ENCODE results near the gene SLC1A7. TPM values are rescaled to one million over a fixed set of nuclear protein-coding genes. Genes with fewer than 3 reads are reported as not detected.
A peak's percentile ranks its signal among the peaks of the same experiment; 100 is the strongest.

SLC1A7 gene
- total RNA-seq, 1 donor from 2014 or later: not detected

GRCh38 chr1:53174971-53175913, 32.8 kb upstream of the SLC1A7 start:
- peaks cover 30% of the 10 kb centered on the region for H3K4me1 Mint-ChIP-seq
- Histone ChIP-seq H2AFZ (replicated peaks) (no peak overlapping the region), H3F3A (ENCODE audit: low read depth) (no peaks in the 10 kb centered on the region), H3K9ac (no peak overlapping the region), H3K9me3 (ENCODE audit: low read depth) (no peaks in the 10 kb centered on the region), H4K20me1 (ENCODE audit: low read depth) (no peaks in the 10 kb centered on the region), H3K4me2 (no peak overlapping the region), H3K4me1 (peaks cover 7% of the 10 kb centered on the region), H3K27me3 (no peaks in the 10 kb centered on the region), H3K27ac (no peak overlapping the region), H3K79me2 (ENCODE audit: low read depth) (no peaks in the 10 kb centered on the region), H3K36me3 (no peaks in the 10 kb centered on the region), H3K4me3 (no peak overlapping the region)
- H3K9me3 Mint-ChIP-seq: no peaks in the 10 kb centered on the region
- no peak for TF ChIP-seq EZH2 (IDR thresholded peaks at IDR 0.05)
- TF ChIP-seq EZH2phosphoT487 (IDR thresholded peaks at IDR 0.05): no peak
- TF ChIP-seq CTCF (IDR thresholded peaks at IDR 0.05): no peak
- no peaks in the 10 kb centered on the region for H3K36me3 Mint-ChIP-seq
- H3K4me3 Mint-ChIP-seq: no peak overlapping the region
- H3K27me3 Mint-ChIP-seq (ENCODE audit: insufficient read depth, low read depth): no peaks in the 10 kb centered on the region
- no peak for DNase-seq (ENCODE audit: low spot score)
- H3K27ac Mint-ChIP-seq: peak overlapping the region; percentile 22

- H3K27me3 Mint-ChIP-seq (ENCODE audit: insufficient read depth, low read depth): no peaks in the 10 kb centered on the region
Measured at GRCh38 chr1:53172426-53173128, 30.1 kb upstream of the SLC1A7 start.

GRCh38 chr1:53166912-53167311, 24.5 kb upstream of the SLC1A7 start:
- H3K4me2 ChIP-seq: no peak overlapping the region
- TF ChIP-seq CTCF (IDR thresholded peaks at IDR 0.05) (no peak), EZH2 (IDR thresholded peaks at IDR 0.05) (no peak), EZH2phosphoT487 (IDR thresholded peaks at IDR 0.05) (no peak)
- H3K9ac ChIP-seq: no peak overlapping the region
- no peak overlapping the region for H3K4me3 Mint-ChIP-seq
- H3K27ac Mint-ChIP-seq: no peak overlapping the region
- no peaks in the 10 kb centered on the region for H3K27me3 ChIP-seq
- no peaks in the 10 kb centered on the region for H3K36me3 Mint-ChIP-seq
- no peaks in the 10 kb centered on the region for H3K9me3 Mint-ChIP-seq
- no peak for DNase-seq (ENCODE audit: low spot score)
- H4K20me1 ChIP-seq (ENCODE audit: low read depth): no peaks in the 10 kb centered on the region
- no peaks in the 10 kb centered on the region for H3K36me3 ChIP-seq
- H3K4me3 ChIP-seq: no peak overlapping the region
- no peaks in the 10 kb centered on the region for H3F3A ChIP-seq (ENCODE audit: low read depth)
- peaks cover 2% of the 10 kb centered on the region for H3K27me3 Mint-ChIP-seq (ENCODE audit: insufficient read depth, low read depth)
- H3K27ac ChIP-seq: no peak overlapping the region
- peak overlapping the region; percentile 27 for H2AFZ ChIP-seq (replicated peaks)
- no peaks in the 10 kb centered on the region for H3K79me2 ChIP-seq (ENCODE audit: low read depth)
- H3K4me1 Mint-ChIP-seq: peaks cover 5% of the 10 kb centered on the region
- H3K4me1 ChIP-seq: no peaks in the 10 kb centered on the region
- no peaks in the 10 kb centered on the region for H3K9me3 ChIP-seq (ENCODE audit: low read depth)

More at GRCh38 chr1:53172426-53173128, 30.1 kb upstream of the SLC1A7 start:
- Histone ChIP-seq H3K36me3 (no peaks in the 10 kb centered on the region), H3K27me3 (no peaks in the 10 kb centered on the region), H3F3A (ENCODE audit: low read depth) (no peaks in the 10 kb centered on the region), H3K4me3 (no peak overlapping the region), H3K9ac (no peak overlapping the region), H3K4me1 (peaks cover 7% of the 10 kb centered on the region), H2AFZ (replicated peaks) (peak overlapping the region; percentile 77), H3K27ac (no peak overlapping the region), H4K20me1 (ENCODE audit: low read depth) (no peaks in the 10 kb centered on the region), H3K79me2 (ENCODE audit: low read depth) (no peaks in the 10 kb centered on the region), H3K4me2 (no peak overlapping the region), H3K9me3 (ENCODE audit: low read depth) (no peaks in the 10 kb centered on the region)
- DNase-seq (ENCODE audit: low spot score): peak; percentile 57
- TF ChIP-seq EZH2 (IDR thresholded peaks at IDR 0.05) (no peak), EZH2phosphoT487 (IDR thresholded peaks at IDR 0.05) (no peak), CTCF (IDR thresholded peaks at IDR 0.05) (peak; percentile 43)
- peaks cover 30% of the 10 kb centered on the region for H3K4me1 Mint-ChIP-seq
- H3K4me3 Mint-ChIP-seq: no peak overlapping the region
- H3K27ac Mint-ChIP-seq: peak overlapping the region; percentile 22
- H3K9me3 Mint-ChIP-seq: no peaks in the 10 kb centered on the region
- H3K36me3 Mint-ChIP-seq: no peaks in the 10 kb centered on the region

All from neural progenitor cell (in vitro differentiated cells).